Lower leg skin (tissue), 3 donors: Measurements from ENCODE around the gene FDX1.

ENCODE experiments used
- CTCF ChIP-seq, 3 donors: fragments of 450-650 bp; IDR thresholded peaks; one replicate each; pipeline ENCODE4 v1.5.1; 2016; ENCODE audit warnings: antibody characterized with exemption in 3 of 3, mild to moderate bottlenecking in 3 of 3, moderate library complexity in 2 of 3
- POLR2A ChIP-seq, 2 donors: fragments of 450-650 bp; IDR thresholded peaks; one replicate each; pipeline ENCODE4 v1.6.1; 2016 to 2017; ENCODE audit warnings: antibody characterized with exemption in 2 of 2, mild to moderate bottlenecking in 1 of 2, moderate library complexity in 1 of 2

- TF ChIP-seq CTCF (IDR thresholded peaks at IDR 0.05) (no peak), POLR2A (IDR thresholded peaks at IDR 0.05) (no peak)
Measured at GRCh38 chr11:110438017-110438416, 8.3 kb downstream of the FDX1 start.
